WTC11 (cell line): ENCODE measurements around the gene ANP32E.
"Not testable (repeated sequence)": the region's sequence is repeated elsewhere in the genome, so short reads cannot be mapped to it uniquely, and the experiment has no call there.

Source experiments
- CBFB ChIP-seq: sonication (generic); formaldehyde crosslinking; IDR thresholded peaks from 2 replicates; pipeline ENCODE4 v1.8.1; 2022; ENCODE audit warnings: mild to moderate bottlenecking, low read depth, missing genetic modification reagents
- CREB1 ChIP-seq: sonication (generic); formaldehyde crosslinking; IDR thresholded peaks from 2 replicates; pipeline ENCODE4 v1.8.0; 2023; ENCODE audit warnings: mild to moderate bottlenecking, missing genetic modification reagents
- EMX1 ChIP-seq: fragments of 250-450 bp; sonication (Bioruptor Pico); IDR thresholded peaks from 2 replicates; pipeline ENCODE4 v1.8.0; 2021; ENCODE audit warnings: mild to moderate bottlenecking
- NR2C2 ChIP-seq: sonication (generic); formaldehyde crosslinking; IDR thresholded peaks from 2 replicates; pipeline ENCODE4 v1.8.0; 2022; ENCODE audit warnings: mild to moderate bottlenecking, missing genetic modification reagents
- ZNF263 ChIP-seq: sonication (generic); formaldehyde crosslinking; IDR thresholded peaks from 2 replicates; pipeline ENCODE4 v1.8.1; 2022; ENCODE audit warnings: low read depth, mild to moderate bottlenecking, moderate library complexity, missing genetic modification reagents
- TF ChIP-seq, protein P1 (sequence below): fragments of 200-600 bp; IDR thresholded peaks from 2 replicates; pipeline ENCODE4 v1.8.0; 2022; ENCODE audit warnings: antibody characterized with exemption
- TF ChIP-seq, protein P2 (sequence below): sonication (generic); formaldehyde crosslinking; IDR thresholded peaks from 2 replicates; pipeline ENCODE4 v1.8.0; 2022; ENCODE audit warnings: mild to moderate bottlenecking, missing genetic modification reagents

- not testable (repeated sequence) for TF ChIP-seq NR2C2; CBFB (CRISPR knock-in tag); ZNF263 (CRISPR knock-in tag); CREB1 (CRISPR knock-in tag); EMX1 (CRISPR knock-in tag)
- TF ChIP-seq, protein P1, sequence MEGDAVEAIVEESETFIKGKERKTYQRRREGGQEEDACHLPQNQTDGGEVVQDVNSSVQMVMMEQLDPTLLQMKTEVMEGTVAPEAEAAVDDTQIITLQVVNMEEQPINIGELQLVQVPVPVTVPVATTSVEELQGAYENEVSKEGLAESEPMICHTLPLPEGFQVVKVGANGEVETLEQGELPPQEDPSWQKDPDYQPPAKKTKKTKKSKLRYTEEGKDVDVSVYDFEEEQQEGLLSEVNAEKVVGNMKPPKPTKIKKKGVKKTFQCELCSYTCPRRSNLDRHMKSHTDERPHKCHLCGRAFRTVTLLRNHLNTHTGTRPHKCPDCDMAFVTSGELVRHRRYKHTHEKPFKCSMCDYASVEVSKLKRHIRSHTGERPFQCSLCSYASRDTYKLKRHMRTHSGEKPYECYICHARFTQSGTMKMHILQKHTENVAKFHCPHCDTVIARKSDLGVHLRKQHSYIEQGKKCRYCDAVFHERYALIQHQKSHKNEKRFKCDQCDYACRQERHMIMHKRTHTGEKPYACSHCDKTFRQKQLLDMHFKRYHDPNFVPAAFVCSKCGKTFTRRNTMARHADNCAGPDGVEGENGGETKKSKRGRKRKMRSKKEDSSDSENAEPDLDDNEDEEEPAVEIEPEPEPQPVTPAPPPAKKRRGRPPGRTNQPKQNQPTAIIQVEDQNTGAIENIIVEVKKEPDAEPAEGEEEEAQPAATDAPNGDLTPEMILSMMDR = not testable (repeated sequence)
- TF ChIP-seq, protein P2, sequence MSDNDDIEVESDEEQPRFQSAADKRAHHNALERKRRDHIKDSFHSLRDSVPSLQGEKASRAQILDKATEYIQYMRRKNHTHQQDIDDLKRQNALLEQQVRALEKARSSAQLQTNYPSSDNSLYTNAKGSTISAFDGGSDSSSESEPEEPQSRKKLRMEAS (CRISPR knock-in tag) = not testable (repeated sequence)
Measured at GRCh38 chr1:150232921-150233320, 3.0 kb downstream of the ANP32E start.
